ENCODE data around the gene BMERB1. TPM values are rescaled to one million over a fixed set of nuclear protein-coding genes. Genes with fewer than 3 reads are reported as not detected.

The BMERB1 gene
- total and polyA plus RNA-seq, 2 experiments from 2014 or later: 17.3 to 28.1 TPM

- Mint-ChIP-seq H3K4me1 (peaks cover 10% of the 10 kb centered on the region), H3K36me3 (ENCODE audit: low read depth) (no peaks in the 10 kb centered on the region), H3K4me3 (peak overlapping the region; percentile 88), H3K9me3 (no peaks in the 10 kb centered on the region), H3K27me3 (ENCODE audit: insufficient read depth, low read depth, poor library complexity) (peaks cover 13% of the 10 kb centered on the region), H3K27ac (no peak overlapping the region)
- Histone ChIP-seq H3K4me1 (ENCODE audit: insufficient read depth) (no peaks in the 10 kb centered on the region), H3K79me2 (replicated peaks; ENCODE audit: insufficient read depth) (peaks cover 31% of the 10 kb centered on the region), H4K20me1 (replicated peaks; ENCODE audit: insufficient read depth) (peaks cover 7% of the 10 kb centered on the region; the same call in 1 of the 2 replicates), H3K4me2 (peak overlapping the region; percentile 100), H3F3A (replicated peaks; ENCODE audit: low read depth) (0 out of 2 replicates have a peak, but pooled peaks cover 3% of the 10 kb centered on the region), H3K27me3 (ENCODE audit: insufficient read depth) (peaks cover 17% of the 10 kb centered on the region), H2AFZ (peak overlapping the region; percentile 97), H3K9me2 (ENCODE audit: insufficient read depth) (no peaks in the 10 kb centered on the region), H3K27ac (ENCODE audit: low read depth) (no peak overlapping the region), H3K36me3 (ENCODE audit: insufficient read depth) (no peaks in the 10 kb centered on the region), H3K4me3 (peak overlapping the region; percentile 93)
- TF ChIP-seq CTCF (conservative IDR thresholded peaks at IDR 0.05; ENCODE audit: low read depth in 2 of 2): no peak
- ATAC-seq (peak; percentile 15), DNase-seq (ENCODE audit: low spot score) (no peak)
Observed at GRCh38 chr16:15434079-15434424, 336 bp upstream of the BMERB1 start.

- Histone ChIP-seq H3K9me2 (ENCODE audit: insufficient read depth) (no peaks in the 10 kb centered on the region), H3K79me2 (replicated peaks; ENCODE audit: insufficient read depth) (peaks cover 41% of the 10 kb centered on the region), H4K20me1 (replicated peaks; ENCODE audit: insufficient read depth) (peaks cover 10% of the 10 kb centered on the region; the same call in 1 of the 2 replicates), H3K4me2 (peak overlapping the region; percentile 100), H3K4me3 (peak overlapping the region; percentile 93), H3K27ac (ENCODE audit: low read depth) (no peak overlapping the region), H3K36me3 (ENCODE audit: insufficient read depth) (no peaks in the 10 kb centered on the region), H3K27me3 (ENCODE audit: insufficient read depth) (peaks cover 17% of the 10 kb centered on the region), H3F3A (replicated peaks; ENCODE audit: low read depth) (0 out of 2 replicates have a peak, but pooled peaks cover 3% of the 10 kb centered on the region), H2AFZ (peak overlapping the region; percentile 97), H3K4me1 (ENCODE audit: insufficient read depth) (no peaks in the 10 kb centered on the region)
- Mint-ChIP-seq H3K36me3 (ENCODE audit: low read depth) (no peaks in the 10 kb centered on the region), H3K4me3 (peak overlapping the region; percentile 88), H3K27ac (no peak overlapping the region), H3K27me3 (ENCODE audit: insufficient read depth, low read depth, poor library complexity) (peaks cover 13% of the 10 kb centered on the region), H3K9me3 (no peaks in the 10 kb centered on the region), H3K4me1 (peaks cover 10% of the 10 kb centered on the region)
- ATAC-seq: peak; percentile 47
- no peak for TF ChIP-seq REST (IDR thresholded peaks at IDR 0.05; ENCODE audit: unreplicated experiment)
- no peak for TF ChIP-seq ZNF114 (CRISPR knock-in tag; IDR thresholded peaks at IDR 0.05)
- TF ChIP-seq NANOG (IDR thresholded peaks at IDR 0.05; ENCODE audit: borderline replicate concordance): no peak
- no peak for TF ChIP-seq ETS1 (IDR thresholded peaks at IDR 0.05)
- no peak for TF ChIP-seq EZH2phosphoT487 (IDR thresholded peaks at IDR 0.05; ENCODE audit: unreplicated experiment)
- peak; percentile 41 for DNase-seq (ENCODE audit: low spot score)
Observed at GRCh38 chr16:15435216-15435864, 952 bp downstream of the BMERB1 start.
